ENCODE results near the gene UMAD1. TPM values are rescaled to one million over a fixed set of nuclear protein-coding genes. Genes with fewer than 3 reads are reported as not detected.

Gene UMAD1
- total and polyA plus RNA-seq, 2 of the 13 experiments (the other 11 are each of a cell fraction or from before 2014, with no cell fraction given), result 16.8 to 17.6 TPM

GRCh38 chr7:7647495-7648036, 7.0 kb downstream of the UMAD1 start (continued):
- TF ChIP-seq BCL3 (CRISPR knock-in tag; IDR thresholded peaks at IDR 0.05), result no peak
- TF ChIP-seq JUN (CRISPR knock-in tag; IDR thresholded peaks at IDR 0.05), result no peak
- no peak for TF ChIP-seq ZNF709 (CRISPR knock-in tag; IDR thresholded peaks at IDR 0.05)
- no peak for TF ChIP-seq THAP11 (CRISPR knock-in tag; IDR thresholded peaks at IDR 0.05)
- TF ChIP-seq ZNF7 (CRISPR knock-in tag; IDR thresholded peaks at IDR 0.05), result no peak
- no peak for TF ChIP-seq GABPA (IDR thresholded peaks at IDR 0.05; ENCODE audit: low read depth, low read length)
- no peak for TF ChIP-seq GABPA (CRISPR knock-in tag; IDR thresholded peaks at IDR 0.05; ENCODE audit: low read depth)
- TF ChIP-seq TP53 (CRISPR knock-in tag; conservative IDR thresholded peaks at IDR 0.05), result no peak
- no peak for TF ChIP-seq HIC2 (CRISPR knock-in tag; IDR thresholded peaks at IDR 0.05; ENCODE audit: low read depth)
- no peak for TF ChIP-seq NFKB2 (CRISPR knock-in tag; IDR thresholded peaks at IDR 0.05; ENCODE audit: borderline replicate concordance)
- TF ChIP-seq THRA (CRISPR knock-in tag; IDR thresholded peaks at IDR 0.05; ENCODE audit: borderline replicate concordance), result peak; percentile 28; the same call in 1 of the 2 replicates
- no peak for TF ChIP-seq NFYB (CRISPR knock-in tag; IDR thresholded peaks at IDR 0.05)
- TF ChIP-seq NAIF1 (CRISPR knock-in tag; IDR thresholded peaks at IDR 0.05; ENCODE audit: borderline replicate concordance), result no peak
- no peak for TF ChIP-seq ZNF766 (CRISPR knock-in tag; IDR thresholded peaks at IDR 0.05; ENCODE audit: borderline replicate concordance)
- peak; percentile 25; the same call in 1 of the 2 replicates for TF ChIP-seq ZGPAT (CRISPR knock-in tag; IDR thresholded peaks at IDR 0.05)
